ENCODE measurements around the gene TMEM167B. TPM values are rescaled to one million over a fixed set of nuclear protein-coding genes. Genes with fewer than 3 reads are reported as not detected.

The TMEM167B gene
- total RNA-seq, 1 experiment from 2014 or later, result 15.6 TPM

- H3K36me3 Mint-ChIP-seq, result peaks cover 16% of the 10 kb centered on the region
- CTCF ChIA-PET, result no interaction called here
- ATAC-seq (no peak), DNase-seq (ENCODE audit: low spot score) (no peak)
- POLR2A ChIA-PET, result no interaction called here
- H3K27me3 Mint-ChIP-seq (ENCODE audit: low read depth), result no peaks in the 10 kb centered on the region; the same call in 1 of the 2 replicates
- no peak overlapping the region for H3K4me3 Mint-ChIP-seq
- peaks cover 14% of the 10 kb centered on the region for H3K4me1 Mint-ChIP-seq
- H3K27ac Mint-ChIP-seq, result no peak overlapping the region
- no peaks in the 10 kb centered on the region for H3K9me3 Mint-ChIP-seq
- TF ChIP-seq SP1 (CRISPR knock-in tag; conservative IDR thresholded peaks at IDR 0.05), result no peak
- TF ChIP-seq E2F5 (CRISPR knock-in tag; IDR thresholded peaks at IDR 0.05), result no peak
- TF ChIP-seq FOXJ3 (CRISPR knock-in tag; IDR thresholded peaks at IDR 0.05; ENCODE audit: borderline replicate concordance), result no peak
- no peak for TF ChIP-seq CREM (CRISPR knock-in tag; IDR thresholded peaks at IDR 0.05)
- no peak for TF ChIP-seq MLX (CRISPR knock-in tag; IDR thresholded peaks at IDR 0.05)
- no peak for TF ChIP-seq ZNF396 (CRISPR knock-in tag; IDR thresholded peaks at IDR 0.05; ENCODE audit: borderline replicate concordance)
- no peak for TF ChIP-seq ERG (CRISPR knock-in tag; IDR thresholded peaks at IDR 0.05)
- no peak for TF ChIP-seq TEAD1 (CRISPR knock-in tag; IDR thresholded peaks at IDR 0.05)
- TF ChIP-seq ESRRA (CRISPR knock-in tag; IDR thresholded peaks at IDR 0.05; ENCODE audit: borderline replicate concordance), result no peak
- no peak for TF ChIP-seq E2F1 (CRISPR knock-in tag; IDR thresholded peaks at IDR 0.05)
- TF ChIP-seq ATF6 (CRISPR knock-in tag; IDR thresholded peaks at IDR 0.05), result no peak
- no peak for TF ChIP-seq CTCF (IDR thresholded peaks at IDR 0.05)
- TF ChIP-seq ZNF317 (CRISPR knock-in tag; IDR thresholded peaks at IDR 0.05; ENCODE audit: borderline replicate concordance, low read depth), result no peak
- TF ChIP-seq ZNF425 (CRISPR knock-in tag; conservative IDR thresholded peaks at IDR 0.05), result no peak
- no peak for TF ChIP-seq AR (CRISPR knock-in tag; IDR thresholded peaks at IDR 0.05)
- TF ChIP-seq CREB1 (CRISPR knock-in tag; IDR thresholded peaks at IDR 0.05), result no peak
Observed at GRCh38 chr1:109095631-109096030, 5.1 kb downstream of the TMEM167B start.
